Fibroblast of lung (primary cell): ENCODE data around the gene CYB561.

ENCODE experiments used
- EZH2 ChIP-seq: IDR thresholded peaks from 2 replicates; pipeline ENCODE4 v1.5.1; 2012; ENCODE audit warnings: low read length, control low read depth, mild to moderate bottlenecking; ENCODE audit errors: missing control alignments
- TF ChIP-seq, protein P1 (sequence below), 2 donors: IDR thresholded peaks in 1 of 2; conservative IDR thresholded peaks in 1 of 2; 1 replicate in 1 of 2; 2 replicates in 1 of 2; pipeline ENCODE4 v1.5.1; 2011 to 2012; ENCODE audit warnings: low read length in 2 of 2, control low read depth in 1 of 2, inconsistent platforms in 1 of 2, low read depth in 1 of 2, mild to moderate bottlenecking in 1 of 2

DNA sequence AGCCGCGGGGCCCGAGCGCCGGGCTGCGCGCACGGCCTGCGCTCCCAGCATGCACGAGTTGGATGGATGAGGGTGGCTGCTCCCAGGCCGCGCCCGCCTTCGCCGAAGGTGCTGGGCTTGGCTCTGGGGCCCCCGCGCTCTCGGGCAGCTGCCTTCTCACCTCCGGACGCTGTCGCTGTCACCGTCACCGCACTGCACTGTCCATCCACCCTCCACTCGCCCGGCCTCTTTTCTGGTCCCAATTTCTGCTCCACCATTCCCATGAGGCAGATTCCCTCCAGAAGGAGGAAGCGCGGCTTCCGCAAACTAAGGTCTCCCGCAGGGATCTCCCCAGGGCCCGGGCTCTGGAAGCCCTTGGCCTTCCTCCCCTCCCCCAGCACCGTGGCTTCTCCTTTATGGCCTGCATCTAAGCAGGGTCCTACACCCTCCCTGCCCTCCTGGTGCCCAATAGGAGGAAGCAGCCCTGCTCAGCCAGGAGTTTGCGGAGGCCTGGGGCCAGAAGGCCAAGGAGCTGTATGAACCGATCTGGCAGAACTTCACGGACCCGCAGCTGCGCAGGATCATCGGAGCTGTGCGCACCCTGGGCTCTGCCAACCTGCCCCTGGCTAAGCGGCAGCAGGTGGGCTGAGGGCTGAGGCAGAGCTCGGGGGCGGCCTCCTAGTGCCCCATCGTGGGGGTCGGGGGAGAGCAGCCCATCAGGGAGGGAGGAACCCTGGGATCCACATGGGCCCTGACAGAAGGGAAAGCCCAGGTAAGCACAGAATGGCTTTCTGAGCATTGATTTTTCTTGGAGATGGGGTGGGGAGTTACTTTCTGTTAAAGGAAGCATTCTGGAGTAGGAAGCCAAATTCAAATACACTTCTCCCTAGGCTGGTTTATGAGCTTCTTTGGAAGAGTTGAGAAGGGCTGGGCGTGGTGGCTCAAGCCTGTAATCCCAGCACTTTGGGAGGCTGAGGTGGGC, 31.7 kb upstream of the CYB561 start:
- TF ChIP-seq, protein P1, sequence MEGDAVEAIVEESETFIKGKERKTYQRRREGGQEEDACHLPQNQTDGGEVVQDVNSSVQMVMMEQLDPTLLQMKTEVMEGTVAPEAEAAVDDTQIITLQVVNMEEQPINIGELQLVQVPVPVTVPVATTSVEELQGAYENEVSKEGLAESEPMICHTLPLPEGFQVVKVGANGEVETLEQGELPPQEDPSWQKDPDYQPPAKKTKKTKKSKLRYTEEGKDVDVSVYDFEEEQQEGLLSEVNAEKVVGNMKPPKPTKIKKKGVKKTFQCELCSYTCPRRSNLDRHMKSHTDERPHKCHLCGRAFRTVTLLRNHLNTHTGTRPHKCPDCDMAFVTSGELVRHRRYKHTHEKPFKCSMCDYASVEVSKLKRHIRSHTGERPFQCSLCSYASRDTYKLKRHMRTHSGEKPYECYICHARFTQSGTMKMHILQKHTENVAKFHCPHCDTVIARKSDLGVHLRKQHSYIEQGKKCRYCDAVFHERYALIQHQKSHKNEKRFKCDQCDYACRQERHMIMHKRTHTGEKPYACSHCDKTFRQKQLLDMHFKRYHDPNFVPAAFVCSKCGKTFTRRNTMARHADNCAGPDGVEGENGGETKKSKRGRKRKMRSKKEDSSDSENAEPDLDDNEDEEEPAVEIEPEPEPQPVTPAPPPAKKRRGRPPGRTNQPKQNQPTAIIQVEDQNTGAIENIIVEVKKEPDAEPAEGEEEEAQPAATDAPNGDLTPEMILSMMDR (conservative IDR thresholded peaks at IDR 0.05 in 1 of 2, IDR thresholded peaks at IDR 0.05 in 1 of 2; ENCODE audit: low read depth in 1 of 2, low read length in 2 of 2), result no peak
- no peak for TF ChIP-seq EZH2
